ENCODE results near the gene NFE2L1.

DNA sequence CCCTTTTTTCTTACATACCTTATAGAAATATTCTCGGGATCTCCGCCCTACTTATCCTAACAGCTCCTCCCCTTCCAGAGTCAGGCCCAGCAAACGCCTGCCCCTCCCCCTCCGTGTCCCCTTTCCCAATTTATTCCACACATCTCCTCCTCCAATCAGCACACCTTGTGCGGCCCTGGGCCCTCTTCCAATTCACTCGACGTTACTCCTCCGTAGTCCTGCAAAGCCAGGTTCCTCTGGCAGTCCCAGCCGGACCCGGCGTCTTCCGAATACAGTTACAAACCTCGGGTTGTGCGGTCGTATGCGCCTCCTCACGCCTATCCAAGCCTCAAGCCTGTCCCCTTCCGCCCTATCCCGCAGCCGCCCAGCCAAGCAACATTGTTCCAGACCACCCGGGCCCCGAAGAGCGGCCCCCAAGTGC, 52.4 kb downstream of the NFE2L1 start:
- TF ChIP-seq, protein P1, sequence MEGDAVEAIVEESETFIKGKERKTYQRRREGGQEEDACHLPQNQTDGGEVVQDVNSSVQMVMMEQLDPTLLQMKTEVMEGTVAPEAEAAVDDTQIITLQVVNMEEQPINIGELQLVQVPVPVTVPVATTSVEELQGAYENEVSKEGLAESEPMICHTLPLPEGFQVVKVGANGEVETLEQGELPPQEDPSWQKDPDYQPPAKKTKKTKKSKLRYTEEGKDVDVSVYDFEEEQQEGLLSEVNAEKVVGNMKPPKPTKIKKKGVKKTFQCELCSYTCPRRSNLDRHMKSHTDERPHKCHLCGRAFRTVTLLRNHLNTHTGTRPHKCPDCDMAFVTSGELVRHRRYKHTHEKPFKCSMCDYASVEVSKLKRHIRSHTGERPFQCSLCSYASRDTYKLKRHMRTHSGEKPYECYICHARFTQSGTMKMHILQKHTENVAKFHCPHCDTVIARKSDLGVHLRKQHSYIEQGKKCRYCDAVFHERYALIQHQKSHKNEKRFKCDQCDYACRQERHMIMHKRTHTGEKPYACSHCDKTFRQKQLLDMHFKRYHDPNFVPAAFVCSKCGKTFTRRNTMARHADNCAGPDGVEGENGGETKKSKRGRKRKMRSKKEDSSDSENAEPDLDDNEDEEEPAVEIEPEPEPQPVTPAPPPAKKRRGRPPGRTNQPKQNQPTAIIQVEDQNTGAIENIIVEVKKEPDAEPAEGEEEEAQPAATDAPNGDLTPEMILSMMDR (IDR thresholded peaks at IDR 0.05), result no peak
- no peak for TF ChIP-seq POLR2A (IDR thresholded peaks at IDR 0.05)
